Measurements from ENCODE around the gene ADAM30.

ADAM30 gene

DNA sequence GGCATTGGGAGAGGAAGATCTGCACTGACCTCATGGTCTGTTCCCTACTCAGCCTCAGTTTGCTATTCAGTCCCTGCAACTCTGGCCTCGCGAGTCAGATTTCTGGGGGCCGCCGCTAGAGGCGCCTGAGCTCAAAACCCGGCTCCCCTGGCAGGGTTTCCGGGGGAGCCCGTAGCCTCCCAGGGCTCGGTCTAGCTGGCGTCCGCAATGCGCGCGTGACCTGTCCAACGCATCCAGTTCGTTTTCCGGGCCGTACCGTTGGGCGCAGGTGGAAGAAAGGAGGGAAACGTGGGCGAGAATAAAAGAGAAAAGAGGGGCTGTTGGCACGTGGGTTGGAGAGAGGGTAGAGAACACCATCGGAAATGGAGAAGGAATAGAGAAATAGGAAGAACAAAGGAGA is at the start of gene ADAM30:
Gene ADAM30 (minus strand): TSS at position 213 of the 400 bp plus-strand sequence. CDS start 179 bp downstream, at position 34.
- no peak for DNase-seq (ENCODE audit: low read depth in 3 of 3, low spot score in 1 of 3)

GRCh38 chr1:119943216-119943615 is 46.9 kb upstream of the ADAM30 start:
- no peak for DNase-seq (ENCODE audit: low read depth in 3 of 3, low spot score in 1 of 3)

DNA sequence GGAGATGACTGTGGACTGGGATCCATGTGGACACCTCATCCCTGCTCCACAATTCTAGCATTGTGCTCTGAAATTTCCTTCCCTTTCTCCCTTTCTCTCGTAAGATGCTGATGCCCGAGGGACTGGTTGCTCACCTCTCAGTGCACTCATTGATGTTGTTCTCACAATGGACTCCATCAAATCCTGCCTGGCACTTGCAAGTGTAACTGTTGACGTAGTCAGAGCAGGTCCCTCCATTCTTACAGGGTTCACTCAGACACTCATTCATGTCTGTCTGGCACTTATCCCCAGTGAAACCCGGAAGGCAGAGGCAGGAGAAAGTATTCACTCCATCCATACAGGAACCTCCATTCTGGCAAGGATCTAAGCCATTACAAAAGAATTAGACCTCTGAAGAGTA is 45.1 kb upstream of the ADAM30 start:
- no peak for DNase-seq (ENCODE audit: low read depth in 3 of 3, low spot score in 1 of 3)

- DNase-seq (ENCODE audit: low read depth in 3 of 3, low spot score in 1 of 3) = no peak
These were observed 44.4 kb upstream of the ADAM30 start for GRCh38 chr1:119940697-119941096.

GRCh38 chr1:119937198-119937597 is 40.9 kb upstream of the ADAM30 start:
- DNase-seq (ENCODE audit: low read depth in 3 of 3, low spot score in 1 of 3) = no peak

DNA sequence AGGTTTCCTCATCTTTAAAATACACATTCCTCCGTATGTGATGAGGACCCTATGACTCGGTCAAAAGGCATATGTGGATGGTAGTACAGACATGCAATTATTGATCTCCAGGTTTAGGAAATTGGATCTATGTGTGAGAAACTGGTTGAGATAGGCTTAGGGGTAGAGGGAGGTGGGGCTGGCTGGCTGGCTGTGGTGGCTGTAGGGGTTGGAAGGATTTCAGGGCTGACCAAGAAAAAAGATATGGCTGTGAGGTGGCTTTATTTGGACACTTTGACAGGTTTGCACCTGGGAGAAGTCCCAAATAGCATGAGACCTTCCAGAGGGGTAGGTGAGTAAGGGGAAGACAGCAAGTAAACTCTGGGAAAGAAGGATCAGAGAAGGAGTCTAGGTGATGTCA is 39.6 kb upstream of the ADAM30 start:
- DNase-seq (ENCODE audit: low read depth in 3 of 3, low spot score in 1 of 3) = no peak

- DNase-seq (ENCODE audit: low read depth in 3 of 3, low spot score in 1 of 3) = no peak
These were observed 39.1 kb upstream of the ADAM30 start for GRCh38 chr1:119935373-119935772.

DNA sequence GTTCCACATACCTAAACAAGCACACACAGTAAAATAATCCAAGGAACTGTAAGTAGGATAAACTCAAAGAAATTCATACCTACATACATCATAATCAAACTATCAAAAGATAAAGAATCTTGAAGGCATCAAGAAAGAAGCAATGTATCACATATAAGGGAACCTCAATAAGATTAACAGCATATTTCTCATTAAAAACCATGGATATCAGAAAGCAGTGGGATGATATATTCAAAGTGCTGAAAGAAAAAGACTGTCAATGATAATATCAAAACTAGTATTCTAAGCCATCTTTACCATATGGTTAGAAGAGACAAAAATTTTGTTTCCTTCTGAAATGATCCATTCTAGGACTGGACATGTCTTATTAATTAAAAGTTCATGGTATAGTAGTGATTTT is 37.1 kb upstream of the ADAM30 start:
- DNase-seq (ENCODE audit: low read depth in 3 of 3, low spot score in 1 of 3) = no peak

DNA sequence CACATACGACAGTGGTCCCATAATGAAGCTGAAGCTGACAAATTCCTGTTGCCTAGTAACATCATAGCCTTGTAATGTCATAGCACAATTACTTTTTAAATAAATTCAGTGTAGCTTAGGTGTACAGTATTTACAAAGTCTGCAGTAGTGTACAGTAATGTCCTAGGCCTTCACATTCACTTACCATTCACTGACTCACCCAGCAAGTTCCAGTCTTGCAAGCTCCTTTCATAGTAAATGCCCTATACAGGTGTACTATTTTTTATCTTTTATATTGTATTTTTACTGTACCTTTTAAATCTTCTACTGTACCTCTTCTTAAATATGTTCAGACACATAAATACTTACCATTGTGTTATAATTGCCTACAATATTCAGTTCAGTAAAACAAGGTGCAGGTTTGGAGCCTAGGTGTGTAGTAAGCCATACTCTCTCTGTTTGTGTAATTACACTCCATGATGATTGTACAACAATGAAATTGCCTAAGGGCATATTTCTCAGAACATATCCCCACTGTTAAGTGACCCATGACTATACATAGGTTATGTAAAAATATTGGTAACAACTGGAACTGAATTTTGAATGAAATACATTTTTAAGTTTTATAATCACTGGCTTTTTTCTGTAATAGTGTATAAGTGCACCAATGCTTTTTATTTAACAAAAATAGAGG is 33.5 kb upstream of the ADAM30 start:
- no peak for DNase-seq (ENCODE audit: low read depth in 3 of 3, low spot score in 1 of 3)

GRCh38 chr1:119926553-119926952 is 30.2 kb upstream of the ADAM30 start:
- no peak for DNase-seq (ENCODE audit: low read depth in 3 of 3, low spot score in 1 of 3)

GRCh38 chr1:119924948-119925898 is 28.9 kb upstream of the ADAM30 start:
- DNase-seq (ENCODE audit: low read depth in 3 of 3, low spot score in 1 of 3) = no peak

DNA sequence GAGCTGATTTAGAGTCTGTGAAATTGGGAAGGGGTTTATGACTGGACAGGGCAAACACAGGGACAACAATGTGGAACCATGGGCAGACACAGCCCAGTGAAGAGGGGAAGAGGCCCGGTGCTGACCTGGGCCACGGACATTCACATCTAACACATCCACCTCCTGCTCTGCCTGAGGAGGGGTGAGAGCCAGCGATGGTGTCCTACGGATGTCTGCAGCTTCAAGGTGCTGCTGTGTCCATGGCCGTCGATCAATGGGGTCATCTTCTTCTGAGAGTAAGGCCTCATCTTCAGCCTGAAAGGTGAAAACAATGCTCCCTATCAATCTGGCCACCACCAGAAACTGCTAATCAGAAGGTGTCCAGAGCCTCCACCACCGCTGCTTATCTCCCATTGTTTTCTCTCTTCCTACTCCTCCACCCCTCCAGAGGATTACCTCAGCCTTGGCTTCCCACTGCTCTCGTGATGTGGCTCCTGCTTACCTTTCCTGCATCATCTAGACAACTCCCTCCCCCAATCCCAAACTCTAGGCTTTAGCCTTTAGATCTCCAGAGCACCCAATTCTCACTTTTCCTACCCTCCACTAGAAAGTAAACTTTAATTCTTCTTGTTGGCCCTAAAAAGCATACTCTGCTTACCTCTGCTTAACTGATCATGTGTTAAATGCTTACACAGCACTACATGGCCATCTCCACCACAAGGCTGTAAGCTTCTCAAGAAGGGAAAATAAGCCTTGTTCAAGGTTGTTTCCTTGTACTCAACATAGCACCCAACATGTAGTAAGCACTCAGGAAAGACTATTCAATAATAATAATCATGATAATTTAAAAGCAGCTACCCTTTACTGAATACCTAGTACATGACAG is 24.0 kb upstream of the ADAM30 start:
- no peak for DNase-seq (ENCODE audit: low read depth in 3 of 3, low spot score in 1 of 3)

- no peak for DNase-seq (ENCODE audit: low read depth in 3 of 3, low spot score in 1 of 3)
These were observed 22.9 kb upstream of the ADAM30 start for GRCh38 chr1:119919241-119919640.

DNA sequence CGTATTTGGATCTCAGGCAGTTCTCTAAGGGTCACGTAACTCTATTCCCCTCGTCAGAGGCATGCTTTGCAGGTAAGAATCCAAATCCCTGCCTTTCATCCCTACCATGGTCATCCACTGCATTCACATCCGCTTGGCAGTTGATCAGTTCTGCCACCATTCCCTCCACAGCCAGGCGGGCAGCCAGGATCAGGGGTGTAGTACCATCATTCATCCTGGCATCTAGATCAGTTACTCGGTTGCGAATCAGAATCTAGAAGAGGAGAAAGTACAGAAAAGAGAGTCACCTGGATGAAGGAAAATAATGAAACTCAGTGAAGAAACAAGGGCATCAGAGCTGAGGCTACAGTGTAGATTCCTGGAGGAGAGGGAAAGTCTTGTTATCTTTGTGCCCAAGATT is 22.0 kb upstream of the ADAM30 start:
- DNase-seq (ENCODE audit: low read depth in 3 of 3, low spot score in 1 of 3) = no peak

DNA sequence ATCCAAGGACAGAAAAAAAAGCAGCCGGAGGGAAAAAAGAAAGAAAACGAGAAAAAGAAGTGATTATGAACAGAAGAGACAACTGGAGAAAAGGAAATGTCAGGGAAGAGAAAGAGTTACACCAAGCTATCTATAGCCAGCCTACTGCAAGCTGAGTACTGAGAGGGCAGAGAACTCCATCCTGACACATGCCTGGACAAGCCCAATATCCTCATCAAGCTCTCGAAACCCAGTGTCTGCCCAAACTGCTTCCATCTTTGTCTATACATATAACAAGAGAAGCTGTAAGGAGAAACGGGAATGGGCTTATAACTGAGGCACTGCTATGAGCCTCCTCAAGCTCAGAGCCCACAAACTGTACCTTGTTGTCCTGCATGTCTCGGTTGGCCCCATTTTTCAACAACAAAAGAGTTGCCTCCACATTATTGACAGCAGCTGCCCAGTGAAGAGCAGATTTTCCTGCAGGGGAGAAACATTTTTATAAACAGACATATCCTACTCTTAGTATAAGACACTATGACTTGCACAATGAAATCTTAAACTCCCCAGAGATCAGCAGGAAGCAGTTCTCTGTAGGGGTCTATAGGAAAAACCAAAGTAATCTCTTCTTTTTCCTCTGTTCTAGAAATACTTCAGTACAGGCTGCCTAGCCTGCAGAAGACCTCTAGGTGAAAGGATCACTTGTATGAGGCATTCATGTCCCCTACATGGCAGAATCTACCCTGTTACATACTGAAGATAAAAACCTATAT is 21.2 kb upstream of the ADAM30 start:
- no peak for DNase-seq (ENCODE audit: low read depth in 3 of 3, low spot score in 1 of 3)

DNA sequence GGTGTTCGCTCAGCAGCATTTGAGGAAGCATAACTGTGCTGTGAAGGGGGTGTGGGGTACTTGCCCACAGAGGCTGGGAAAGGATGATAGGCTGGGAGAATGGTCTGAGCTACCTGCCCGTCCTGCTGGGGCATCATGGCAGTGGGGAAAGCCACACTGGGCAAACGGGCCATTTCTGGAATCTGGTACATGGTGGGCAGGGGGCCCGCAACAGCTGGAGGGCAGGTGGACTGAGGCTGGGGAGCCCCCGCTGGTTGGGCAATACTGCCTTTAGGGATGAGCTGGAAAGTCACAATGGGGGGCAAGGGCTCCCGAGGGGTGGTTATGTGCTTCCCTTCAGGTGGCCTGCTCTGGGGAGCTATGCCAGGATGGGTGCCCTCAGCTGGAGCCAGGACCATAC is 19.2 kb upstream of the ADAM30 start:
- no peak for DNase-seq (ENCODE audit: low read depth in 3 of 3, low spot score in 1 of 3)

- no peak for DNase-seq (ENCODE audit: low read depth in 3 of 3, low spot score in 1 of 3)
These were observed 17.8 kb upstream of the ADAM30 start for GRCh38 chr1:119914071-119914470.

DNA sequence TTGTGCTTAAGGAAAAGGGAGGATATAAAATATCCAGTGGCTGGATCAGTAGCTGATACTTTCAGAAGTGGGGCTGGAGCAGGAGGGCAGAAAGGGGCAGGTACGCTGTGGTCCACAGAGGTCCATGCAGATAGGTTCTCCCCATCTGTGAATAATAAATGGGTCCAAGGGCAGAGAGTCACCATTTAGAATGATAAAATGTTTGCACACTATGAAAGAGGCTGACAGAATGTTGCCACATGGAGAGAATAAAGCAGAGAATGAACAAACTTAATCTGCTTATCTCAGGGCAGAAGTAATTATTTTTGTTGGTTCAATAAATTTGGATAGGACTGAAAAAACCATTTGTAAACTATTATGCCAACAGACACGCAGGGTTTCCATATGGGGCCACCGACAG is 16.6 kb upstream of the ADAM30 start:
- no peak for DNase-seq (ENCODE audit: low read depth in 3 of 3, low spot score in 1 of 3)

- DNase-seq (ENCODE audit: low read depth in 3 of 3, low spot score in 1 of 3) = no peak
These were observed 15.5 kb upstream of the ADAM30 start for GRCh38 chr1:119911775-119912174.

- no peak for DNase-seq (ENCODE audit: low read depth in 3 of 3, low spot score in 1 of 3)
These were observed 14.3 kb upstream of the ADAM30 start for GRCh38 chr1:119910618-119911017.

All from stimulated activated CD4-positive, alpha-beta T cell treated with anti-CD3 and anti-CD28 coated beads, TNF-alpha, amount 100 ng/mL, for 1 hour (primary cell).